SK-N-SH (cell line): ENCODE measurements around the gene VPS18. TPM values are rescaled to one million over a fixed set of nuclear protein-coding genes. Genes with fewer than 3 reads are reported as not detected.

Source experiments
- CTCF ChIA-PET: fragments of 300-600, 350-600 bp; formaldehyde crosslinking; extraction: SDS; loops from one replicate; lab custom pipeline; 2021; lab: Yijun Ruan, JAX
- POLR2A ChIA-PET: fragments of 350-600 bp; sonication (Branson Sonifier 250); formaldehyde crosslinking; extraction: SDS; loops from one replicate; lab custom pipeline; 2020; ENCODE audit warnings: antibody characterized with exemption, inconsistent platforms; lab: Yijun Ruan, JAX
- DNase-seq: peaks from one replicate; pipeline ENCODE4 v3.0.0; 2012
- H2AFZ ChIP-seq: fragments of 200-600 bp; sonication (generic); 2 replicates; pipeline ENCODE4 v1.8.1; 2016; ENCODE audit warnings: antibody characterized with exemption, mild to moderate bottlenecking, low read depth
- H3F3A ChIP-seq: fragments of 200-600 bp; sonication (generic); replicated peaks from 2 replicates; pipeline ENCODE3; 2016; ENCODE audit warnings: antibody characterized with exemption, mild to moderate bottlenecking; ENCODE audit not compliant: insufficient read depth
- H3K27ac ChIP-seq, 2 experiments: fragments of 200-500 bp in 1 of 2; fragments of 200-600 bp in 1 of 2; sonication (Bioruptor generic) in 1 of 2; sonication (generic), shearing (Covaris generic) in 1 of 2; 2 replicates each; pipeline versions ENCODE4 v1.5.1 to v1.6.1; 2014 to 2016; ENCODE audit warnings: low read depth in 2 of 2, inconsistent platforms in 1 of 2, low read length in 1 of 2, mild to moderate bottlenecking in 1 of 2, mixed read lengths in 1 of 2
- H3K27me3 ChIP-seq: fragments of 200-600 bp; sonication (generic), shearing (Covaris generic); 2 replicates; pipeline ENCODE4 v1.6.1; 2016; ENCODE audit warnings: mixed run types; ENCODE audit not compliant: insufficient read depth
- H3K36me3 ChIP-seq, 2 experiments: fragments of 200-500 bp in 1 of 2; fragments of 200-600 bp in 1 of 2; sonication (Bioruptor generic) in 1 of 2; sonication (generic) in 1 of 2; replicated peaks in 1 of 2; 2 replicates each; pipeline versions ENCODE3 to v1.5.1; 2014 to 2016; ENCODE audit warnings: low read length in 1 of 2, mild to moderate bottlenecking in 1 of 2; ENCODE audit not compliant: insufficient read depth in 2 of 2, control insufficient read depth in 1 of 2
- H3K4me1 ChIP-seq, 2 experiments: fragments of 200-500 bp in 1 of 2; fragments of 200-600 bp in 1 of 2; sonication (Bioruptor generic) in 1 of 2; sonication (generic), shearing (Covaris generic) in 1 of 2; 2 replicates each; pipeline versions ENCODE4 v1.5.1 to v1.6.1; 2014 to 2016; ENCODE audit warnings: low read depth in 1 of 2, low read length in 1 of 2, mixed run types in 1 of 2; ENCODE audit not compliant: insufficient read depth in 2 of 2, control insufficient read depth in 1 of 2
- H3K4me2 ChIP-seq: fragments of 200-600 bp; sonication (generic), shearing (Covaris generic); 2 replicates; pipeline ENCODE4 v1.6.1; 2017; ENCODE audit warnings: mixed run types
- H3K4me3 ChIP-seq, 2 experiments: fragments of 200-500 bp in 1 of 2; fragments of 200-600 bp in 1 of 2; sonication (Bioruptor generic) in 1 of 2; sonication (generic), shearing (Covaris generic) in 1 of 2; 2 replicates each; pipeline versions ENCODE4 v1.5.1 to v1.8.1; 2014 to 2016; ENCODE audit warnings: low read depth in 2 of 2, inconsistent platforms in 1 of 2, low read length in 1 of 2, mild to moderate bottlenecking in 1 of 2, mixed read lengths in 1 of 2, moderate library complexity in 1 of 2
- H3K79me2 ChIP-seq: fragments of 200-600 bp; sonication (generic); 2 replicates; pipeline ENCODE4 v1.8.1; 2017; ENCODE audit warnings: mild to moderate bottlenecking; ENCODE audit not compliant: insufficient read depth
- H3K9ac ChIP-seq: fragments of 200-600 bp; sonication (generic); 2 replicates; pipeline ENCODE4 v1.6.1; 2017; ENCODE audit warnings: mixed run types
- H3K9me2 ChIP-seq: fragments of 200-600 bp; sonication (generic); 2 replicates; pipeline ENCODE4 v1.6.1; 2017; ENCODE audit warnings: mixed run types
- H3K9me3 ChIP-seq: fragments of 200-600 bp; sonication (generic); 2 replicates; pipeline ENCODE4 v1.6.1; 2017; ENCODE audit warnings: mixed run types, mild to moderate bottlenecking, moderate library complexity
- H4K20me1 ChIP-seq: fragments of 200-600 bp; sonication (generic); 2 replicates; pipeline ENCODE4 v1.6.1; 2017; ENCODE audit warnings: mild to moderate bottlenecking, mixed run types; ENCODE audit not compliant: insufficient read depth
- CHD2 ChIP-seq: fragments of 150-350 bp; IDR thresholded peaks from 2 replicates; pipeline ENCODE4 v1.6.1; 2018; ENCODE audit warnings: low read length; ENCODE audit not compliant: partially characterized antibody
- EP300 ChIP-seq, 2 experiments: IDR thresholded peaks; 2 replicates each; pipeline versions ENCODE4 v1.4.0 to v1.6.1; 2012; ENCODE audit warnings: borderline replicate concordance in 1 of 2, low read depth in 1 of 2, low read length in 1 of 2
- EZH2phosphoT487 ChIP-seq: fragments of 200-600 bp; sonication (generic); IDR thresholded peaks from 2 replicates; pipeline ENCODE4 v1.6.1; 2017; ENCODE audit warnings: low read depth, mixed run types, mild to moderate bottlenecking, antibody characterized with exemption, moderate library complexity, borderline replicate concordance
- FOSL2 ChIP-seq: IDR thresholded peaks from 2 replicates; pipeline ENCODE4 v1.4.0; 2012; ENCODE audit warnings: low read depth, mild to moderate bottlenecking, moderate library complexity, borderline replicate concordance
- FOXJ3 ChIP-seq: sonication (generic); formaldehyde crosslinking; IDR thresholded peaks from 2 replicates; pipeline ENCODE4 v1.5.1; 2020; ENCODE audit warnings: mild to moderate bottlenecking, missing genetic modification reagents
- GABPA ChIP-seq: IDR thresholded peaks from 2 replicates; pipeline ENCODE4 v1.4.0; 2012; ENCODE audit warnings: low read depth, mild to moderate bottlenecking
- NFIC ChIP-seq: IDR thresholded peaks from 2 replicates; pipeline ENCODE4 v1.4.0; 2012; ENCODE audit warnings: borderline replicate concordance
- NRF1 ChIP-seq: IDR thresholded peaks from 2 replicates; pipeline ENCODE4 v1.6.1; 2012; ENCODE audit warnings: low read depth, mild to moderate bottlenecking, low read length
- POLR2AphosphoS5 ChIP-seq: IDR thresholded peaks from 2 replicates; pipeline ENCODE4 v1.6.1; 2012; ENCODE audit warnings: low read depth, low read length
- RCOR1 ChIP-seq: fragments of 150-350 bp; IDR thresholded peaks from 2 replicates; pipeline ENCODE4 v1.6.1; 2017; ENCODE audit warnings: antibody characterized with exemption, low read length
- RXRA ChIP-seq: IDR thresholded peaks from 2 replicates; pipeline ENCODE4 v1.4.0; 2012; ENCODE audit warnings: low read depth, mild to moderate bottlenecking, borderline replicate concordance
- TEAD4 ChIP-seq: IDR thresholded peaks from 2 replicates; pipeline ENCODE4 v1.4.0; 2012; ENCODE audit warnings: mild to moderate bottlenecking, borderline replicate concordance; ENCODE audit not compliant: insufficient read depth
- YY1 ChIP-seq: IDR thresholded peaks from 2 replicates; pipeline ENCODE4 v1.4.0; 2012; ENCODE audit warnings: low read depth, mild to moderate bottlenecking
- WGBS: methylation state at CpG from one replicate; pipeline ENCODE4 v1.1.6; 2017; ENCODE audit warnings: low lambda C conversion rate; 5-methylcytosine and 5-hydroxymethylcytosine counted together
- polyA plus RNA-seq, 3 experiments: library from polyadenylated mRNA; depleted of rRNA; stranded (reverse); fragments of >200 nt; gene quantifications; 2 replicates each; pipeline ENCODE4 v1.2.3, GENCODE V29; 2012
- TF ChIP-seq, protein P1 (sequence below): IDR thresholded peaks from 2 replicates; pipeline ENCODE4 v1.6.1; 2012; ENCODE audit warnings: mild to moderate bottlenecking, low read depth, low read length, moderate library complexity
- TF ChIP-seq, protein P2 (sequence below): IDR thresholded peaks from 2 replicates; pipeline ENCODE4 v1.4.0; 2012; ENCODE audit warnings: low read depth, borderline replicate concordance
- TF ChIP-seq, protein P3 (sequence below): IDR thresholded peaks from 2 replicates; pipeline ENCODE4 v1.4.0; 2012; ENCODE audit warnings: low read depth

VPS18 gene
- polyA plus RNA-seq, 1 of the 3 experiments (the other 2 are of a cell fraction), result 14.1 TPM

DNA sequence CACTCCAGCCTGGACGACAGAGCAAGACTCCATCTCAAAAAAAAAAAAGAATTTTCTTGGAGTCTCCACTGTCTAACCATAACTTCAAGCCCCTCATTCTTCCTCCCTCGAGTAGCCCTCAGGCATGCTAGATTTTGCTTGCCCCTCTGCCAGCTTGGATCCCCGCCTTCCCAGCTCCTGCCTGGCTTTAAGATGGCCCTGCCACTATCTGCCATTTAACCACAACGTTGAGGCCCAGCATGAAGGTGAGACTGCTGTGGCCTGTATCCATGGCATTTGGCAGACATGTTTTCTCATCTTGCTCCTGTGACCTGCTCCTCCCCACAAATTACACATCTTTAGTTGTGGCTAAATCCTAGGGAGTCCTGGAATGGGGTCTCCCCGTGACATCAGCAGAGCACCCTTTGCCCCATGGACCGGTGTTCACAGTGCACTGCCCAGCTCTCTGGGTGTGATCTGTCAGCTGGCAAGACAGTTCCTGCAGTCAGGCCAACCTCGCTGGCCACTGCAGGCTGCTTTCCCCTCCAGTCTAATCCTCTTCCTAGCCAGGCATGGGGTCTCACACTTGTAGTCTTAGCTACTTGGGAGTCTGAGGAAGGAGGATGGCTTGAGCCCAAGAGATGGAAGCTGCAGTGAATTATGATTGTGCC lies 10.4 kb downstream of the VPS18 start:
- CTCF ChIA-PET, result interaction anchor here (0.5 to 23.8 kb wide), 61 partner anchors 8 to 517 kb away, joined by 3 to 675 read pairs (median 5); partner anchors contain the start of genes CHAC1, CHP1, DLL4 and DNAJC17
- H3F3A ChIP-seq, result peaks cover 39% of the 10 kb centered on the region
- no peak for DNase-seq
- H3K4me2 ChIP-seq, result no peak overlapping the region
- H3K79me2 ChIP-seq, result peaks cover 16% of the 10 kb centered on the region
- no peak overlapping the region for H3K27ac ChIP-seq
- no peak overlapping the region for H2AFZ ChIP-seq
- POLR2A ChIA-PET, result no interaction called here
- H3K9ac ChIP-seq, result no peak overlapping the region
- H4K20me1 ChIP-seq, result peaks cover 20% of the 10 kb centered on the region; the same call in 1 of the 2 replicates
- TF ChIP-seq, protein P1, sequence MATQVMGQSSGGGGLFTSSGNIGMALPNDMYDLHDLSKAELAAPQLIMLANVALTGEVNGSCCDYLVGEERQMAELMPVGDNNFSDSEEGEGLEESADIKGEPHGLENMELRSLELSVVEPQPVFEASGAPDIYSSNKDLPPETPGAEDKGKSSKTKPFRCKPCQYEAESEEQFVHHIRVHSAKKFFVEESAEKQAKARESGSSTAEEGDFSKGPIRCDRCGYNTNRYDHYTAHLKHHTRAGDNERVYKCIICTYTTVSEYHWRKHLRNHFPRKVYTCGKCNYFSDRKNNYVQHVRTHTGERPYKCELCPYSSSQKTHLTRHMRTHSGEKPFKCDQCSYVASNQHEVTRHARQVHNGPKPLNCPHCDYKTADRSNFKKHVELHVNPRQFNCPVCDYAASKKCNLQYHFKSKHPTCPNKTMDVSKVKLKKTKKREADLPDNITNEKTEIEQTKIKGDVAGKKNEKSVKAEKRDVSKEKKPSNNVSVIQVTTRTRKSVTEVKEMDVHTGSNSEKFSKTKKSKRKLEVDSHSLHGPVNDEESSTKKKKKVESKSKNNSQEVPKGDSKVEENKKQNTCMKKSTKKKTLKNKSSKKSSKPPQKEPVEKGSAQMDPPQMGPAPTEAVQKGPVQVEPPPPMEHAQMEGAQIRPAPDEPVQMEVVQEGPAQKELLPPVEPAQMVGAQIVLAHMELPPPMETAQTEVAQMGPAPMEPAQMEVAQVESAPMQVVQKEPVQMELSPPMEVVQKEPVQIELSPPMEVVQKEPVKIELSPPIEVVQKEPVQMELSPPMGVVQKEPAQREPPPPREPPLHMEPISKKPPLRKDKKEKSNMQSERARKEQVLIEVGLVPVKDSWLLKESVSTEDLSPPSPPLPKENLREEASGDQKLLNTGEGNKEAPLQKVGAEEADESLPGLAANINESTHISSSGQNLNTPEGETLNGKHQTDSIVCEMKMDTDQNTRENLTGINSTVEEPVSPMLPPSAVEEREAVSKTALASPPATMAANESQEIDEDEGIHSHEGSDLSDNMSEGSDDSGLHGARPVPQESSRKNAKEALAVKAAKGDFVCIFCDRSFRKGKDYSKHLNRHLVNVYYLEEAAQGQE, result no peak
- TF ChIP-seq RXRA (no peak), TEAD4 (no peak), FOXJ3 (CRISPR knock-in tag) (no peak), EZH2phosphoT487 (no peak), NRF1 (no peak), EP300 (IDR thresholded peaks at IDR 0.05; ENCODE audit: borderline replicate concordance in 1 of 2, low read depth in 1 of 2, low read length in 1 of 2) (no peak), YY1 (no peak), NFIC (no peak), POLR2AphosphoS5 (no peak), RCOR1 (no peak), CHD2 (no peak), FOSL2 (no peak), GABPA (no peak)
- TF ChIP-seq, protein P2, sequence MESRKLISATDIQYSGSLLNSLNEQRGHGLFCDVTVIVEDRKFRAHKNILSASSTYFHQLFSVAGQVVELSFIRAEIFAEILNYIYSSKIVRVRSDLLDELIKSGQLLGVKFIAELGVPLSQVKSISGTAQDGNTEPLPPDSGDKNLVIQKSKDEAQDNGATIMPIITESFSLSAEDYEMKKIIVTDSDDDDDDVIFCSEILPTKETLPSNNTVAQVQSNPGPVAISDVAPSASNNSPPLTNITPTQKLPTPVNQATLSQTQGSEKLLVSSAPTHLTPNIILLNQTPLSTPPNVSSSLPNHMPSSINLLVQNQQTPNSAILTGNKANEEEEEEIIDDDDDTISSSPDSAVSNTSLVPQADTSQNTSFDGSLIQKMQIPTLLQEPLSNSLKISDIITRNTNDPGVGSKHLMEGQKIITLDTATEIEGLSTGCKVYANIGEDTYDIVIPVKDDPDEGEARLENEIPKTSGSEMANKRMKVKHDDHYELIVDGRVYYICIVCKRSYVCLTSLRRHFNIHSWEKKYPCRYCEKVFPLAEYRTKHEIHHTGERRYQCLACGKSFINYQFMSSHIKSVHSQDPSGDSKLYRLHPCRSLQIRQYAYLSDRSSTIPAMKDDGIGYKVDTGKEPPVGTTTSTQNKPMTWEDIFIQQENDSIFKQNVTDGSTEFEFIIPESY, result no peak
- TF ChIP-seq, protein P3, sequence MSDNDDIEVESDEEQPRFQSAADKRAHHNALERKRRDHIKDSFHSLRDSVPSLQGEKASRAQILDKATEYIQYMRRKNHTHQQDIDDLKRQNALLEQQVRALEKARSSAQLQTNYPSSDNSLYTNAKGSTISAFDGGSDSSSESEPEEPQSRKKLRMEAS, result no peak
- no peak overlapping the region for H3K4me3 ChIP-seq
- WGBS, result 87% methylated on average over 5 of the region's 7 CpGs
- no peaks in the 10 kb centered on the region for H3K9me2 ChIP-seq
- H3K9me3 ChIP-seq, result no peaks in the 10 kb centered on the region
- H3K4me1 ChIP-seq, result peaks cover 12 to 27% of the 10 kb centered on the region in 2 experiments; a peak in 3 of 4 replicates
- no peaks in the 10 kb centered on the region for H3K27me3 ChIP-seq
- H3K36me3 ChIP-seq, result peaks cover 0 to 28% of the 10 kb centered on the region in 2 experiments
